Measurements from ENCODE around the gene ALDH18A1.

DNA sequence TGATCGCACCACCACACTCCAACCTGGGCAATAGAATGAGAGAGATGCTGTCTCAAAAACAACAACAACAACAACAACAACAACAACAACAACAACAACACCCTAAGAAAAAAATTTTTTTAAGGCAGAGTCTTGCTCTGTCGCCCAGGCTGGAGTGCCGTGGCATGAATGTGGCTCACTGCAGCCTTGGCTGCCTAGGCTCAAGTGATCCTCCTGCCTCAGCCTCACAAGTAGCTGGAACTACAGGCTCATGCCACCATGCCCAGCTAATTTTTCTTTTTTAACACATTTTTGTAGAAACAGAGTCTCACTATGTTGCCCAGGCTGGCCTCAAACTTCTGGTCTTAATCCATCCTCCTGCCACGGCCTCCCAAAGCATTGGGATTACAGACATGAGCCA, 18.6 kb downstream of the ALDH18A1 start:
- TF ChIP-seq, protein P1, sequence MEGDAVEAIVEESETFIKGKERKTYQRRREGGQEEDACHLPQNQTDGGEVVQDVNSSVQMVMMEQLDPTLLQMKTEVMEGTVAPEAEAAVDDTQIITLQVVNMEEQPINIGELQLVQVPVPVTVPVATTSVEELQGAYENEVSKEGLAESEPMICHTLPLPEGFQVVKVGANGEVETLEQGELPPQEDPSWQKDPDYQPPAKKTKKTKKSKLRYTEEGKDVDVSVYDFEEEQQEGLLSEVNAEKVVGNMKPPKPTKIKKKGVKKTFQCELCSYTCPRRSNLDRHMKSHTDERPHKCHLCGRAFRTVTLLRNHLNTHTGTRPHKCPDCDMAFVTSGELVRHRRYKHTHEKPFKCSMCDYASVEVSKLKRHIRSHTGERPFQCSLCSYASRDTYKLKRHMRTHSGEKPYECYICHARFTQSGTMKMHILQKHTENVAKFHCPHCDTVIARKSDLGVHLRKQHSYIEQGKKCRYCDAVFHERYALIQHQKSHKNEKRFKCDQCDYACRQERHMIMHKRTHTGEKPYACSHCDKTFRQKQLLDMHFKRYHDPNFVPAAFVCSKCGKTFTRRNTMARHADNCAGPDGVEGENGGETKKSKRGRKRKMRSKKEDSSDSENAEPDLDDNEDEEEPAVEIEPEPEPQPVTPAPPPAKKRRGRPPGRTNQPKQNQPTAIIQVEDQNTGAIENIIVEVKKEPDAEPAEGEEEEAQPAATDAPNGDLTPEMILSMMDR (conservative IDR thresholded peaks at IDR 0.05 in 1 of 2, IDR thresholded peaks at IDR 0.05 in 1 of 2; ENCODE audit: extremely low read depth in 1 of 2, insufficient read depth in 1 of 2, low read depth in 1 of 2, low read length in 2 of 2): no peak
- TF ChIP-seq EZH2 (IDR thresholded peaks at IDR 0.05; ENCODE audit: borderline replicate concordance, low read length): no peak
